B cell (primary cell): ENCODE results near the gene PPP2CA.

Source experiments
- EZH2 ChIP-seq: IDR thresholded peaks from 2 replicates; pipeline ENCODE4 v1.6.1; 2012; ENCODE audit warnings: borderline replicate concordance, low read depth, mild to moderate bottlenecking, moderate library complexity, low read length; ENCODE audit not compliant: insufficient read depth, poor library complexity, severe bottlenecking
- TF ChIP-seq, protein P1 (sequence below): fragments of 200-600 bp; IDR thresholded peaks from one replicate; pipeline ENCODE4 v1.8.0; 2022; ENCODE audit warnings: antibody characterized with exemption, mild to moderate bottlenecking

DNA sequence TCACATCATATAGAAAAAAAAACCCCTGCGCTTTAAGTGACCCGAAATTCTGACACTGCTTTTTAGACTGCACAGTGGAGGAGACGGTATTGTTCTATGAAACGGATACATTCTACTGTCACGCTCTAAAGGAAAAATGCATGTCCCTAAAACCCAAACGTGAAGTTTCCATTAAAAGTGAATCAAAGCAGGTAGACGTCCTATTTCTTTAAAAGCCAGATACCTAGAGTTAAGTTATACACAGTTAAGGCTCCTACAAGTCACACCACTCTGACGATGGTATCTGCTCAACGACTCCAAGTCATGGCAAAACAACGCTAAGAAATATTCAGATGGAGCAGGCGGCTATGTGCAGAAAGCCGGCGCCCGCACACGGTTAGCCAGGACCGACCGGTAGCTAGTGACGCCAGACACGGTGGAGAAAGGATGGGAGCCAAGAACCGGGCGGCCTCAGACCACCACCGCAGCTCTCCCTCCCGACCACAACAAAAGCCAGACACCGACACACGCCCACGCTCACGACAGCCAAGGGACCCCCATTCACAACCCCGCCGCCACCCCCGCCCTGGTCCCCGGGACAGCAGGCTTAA lies 49.9 kb downstream of the PPP2CA start:
- TF ChIP-seq, protein P1, sequence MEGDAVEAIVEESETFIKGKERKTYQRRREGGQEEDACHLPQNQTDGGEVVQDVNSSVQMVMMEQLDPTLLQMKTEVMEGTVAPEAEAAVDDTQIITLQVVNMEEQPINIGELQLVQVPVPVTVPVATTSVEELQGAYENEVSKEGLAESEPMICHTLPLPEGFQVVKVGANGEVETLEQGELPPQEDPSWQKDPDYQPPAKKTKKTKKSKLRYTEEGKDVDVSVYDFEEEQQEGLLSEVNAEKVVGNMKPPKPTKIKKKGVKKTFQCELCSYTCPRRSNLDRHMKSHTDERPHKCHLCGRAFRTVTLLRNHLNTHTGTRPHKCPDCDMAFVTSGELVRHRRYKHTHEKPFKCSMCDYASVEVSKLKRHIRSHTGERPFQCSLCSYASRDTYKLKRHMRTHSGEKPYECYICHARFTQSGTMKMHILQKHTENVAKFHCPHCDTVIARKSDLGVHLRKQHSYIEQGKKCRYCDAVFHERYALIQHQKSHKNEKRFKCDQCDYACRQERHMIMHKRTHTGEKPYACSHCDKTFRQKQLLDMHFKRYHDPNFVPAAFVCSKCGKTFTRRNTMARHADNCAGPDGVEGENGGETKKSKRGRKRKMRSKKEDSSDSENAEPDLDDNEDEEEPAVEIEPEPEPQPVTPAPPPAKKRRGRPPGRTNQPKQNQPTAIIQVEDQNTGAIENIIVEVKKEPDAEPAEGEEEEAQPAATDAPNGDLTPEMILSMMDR, result no peak
- no peak for TF ChIP-seq EZH2
